GM12865 (cell line): ENCODE measurements around the gene NXT1.
"Not testable (repeated sequence)": the region's sequence is repeated elsewhere in the genome, so short reads cannot be mapped to it uniquely, and the experiment has no call there.

Source experiments
- DNase-seq: peaks from one replicate; pipeline ENCODE4 v3.0.0; 2010; ENCODE audit warnings: low read depth
- H3K4me3 ChIP-seq: 2 replicates; pipeline ENCODE4 v1.5.1; 2011; ENCODE audit warnings: mild to moderate bottlenecking, low read depth, low read length, control low read depth
- CTCF ChIP-seq: IDR thresholded peaks from 2 replicates; pipeline ENCODE4 v1.5.1; 2011; ENCODE audit warnings: low read length, control low read depth, low read depth, inconsistent platforms; ENCODE audit not compliant: insufficient read depth; ENCODE audit errors: missing control alignments

NXT1 gene

GRCh38 chr20:23346002-23346401 is 4.6 kb upstream of the NXT1 start:
- no peak for DNase-seq
- H3K4me3 ChIP-seq: no peak overlapping the region
- TF ChIP-seq CTCF: no peak

GRCh38 chr20:23347791-23348190 is 2.8 kb upstream of the NXT1 start:
- no peak for TF ChIP-seq CTCF
- no peak for DNase-seq
- H3K4me3 ChIP-seq: no peak overlapping the region

- not testable (repeated sequence) for DNase-seq, H3K4me3 ChIP-seq
Measured at GRCh38 chr20:23348510-23348909, 2.1 kb upstream of the NXT1 start.

- DNase-seq: peak; percentile 87
Measured at GRCh38 chr20:23349338-23350195, 1.0 kb upstream of the NXT1 start.

GRCh38 chr20:23350904-23351838 is 580 bp downstream of the NXT1 start:
- peak; percentile 75 for DNase-seq
- TF ChIP-seq CTCF: no peak
- peak overlapping the region; percentile 89 for H3K4me3 ChIP-seq

More at GRCh38 chr20:23349338-23350195, 1.0 kb upstream of the NXT1 start:
- peak overlapping the region; percentile 89 for H3K4me3 ChIP-seq
- peak; percentile 34 for TF ChIP-seq CTCF

- no peak for TF ChIP-seq CTCF
- no peak for DNase-seq
- no peak overlapping the region for H3K4me3 ChIP-seq
Measured at GRCh38 chr20:23356203-23356602, 5.6 kb downstream of the NXT1 start.

GRCh38 chr20:23357767-23358562 is 7.4 kb downstream of the NXT1 start:
- peak overlapping the region; percentile 77 for H3K4me3 ChIP-seq
- peak; percentile 2 for TF ChIP-seq CTCF
- DNase-seq: peak; percentile 100
